AG04449 (cell line): Measurements from ENCODE around the gene KLHL26.

Source experiments
- CTCF ChIA-PET: fragments of 350-600 bp; formaldehyde crosslinking; extraction: SDS; loops from one replicate; lab custom pipeline; 2021; ENCODE audit warnings: antibody characterized with exemption; lab: Yijun Ruan, JAX
- POLR2A ChIA-PET: fragments of 400-600, 350-600 bp; formaldehyde crosslinking; extraction: SDS; loops from one replicate; lab custom pipeline; 2020; ENCODE audit warnings: antibody characterized with exemption, inconsistent platforms; lab: Yijun Ruan, JAX
- DNase-seq: peaks from one replicate; pipeline ENCODE4 v3.0.0-alpha.2; 2010; ENCODE audit warnings: low read depth, low spot score
- H3K4me3 ChIP-seq: 2 replicates; pipeline ENCODE4 v1.5.1; 2011; ENCODE audit warnings: low read depth, mild to moderate bottlenecking, control low read depth, low read length
- CTCF ChIP-seq: IDR thresholded peaks from one replicate; pipeline ENCODE4 v1.5.1; 2011; ENCODE audit warnings: mild to moderate bottlenecking, moderate library complexity, low read length, control low read depth, inconsistent platforms; ENCODE audit not compliant: insufficient read depth; ENCODE audit errors: missing control alignments

Gene KLHL26

GRCh38 chr19:18666317-18666716 is 29.5 kb downstream of the KLHL26 start:
- DNase-seq, result no peak
- TF ChIP-seq CTCF, result no peak
- CTCF ChIA-PET, result no interaction called here
- H3K4me3 ChIP-seq, result no peak overlapping the region
- POLR2A ChIA-PET, result no interaction called here

DNA sequence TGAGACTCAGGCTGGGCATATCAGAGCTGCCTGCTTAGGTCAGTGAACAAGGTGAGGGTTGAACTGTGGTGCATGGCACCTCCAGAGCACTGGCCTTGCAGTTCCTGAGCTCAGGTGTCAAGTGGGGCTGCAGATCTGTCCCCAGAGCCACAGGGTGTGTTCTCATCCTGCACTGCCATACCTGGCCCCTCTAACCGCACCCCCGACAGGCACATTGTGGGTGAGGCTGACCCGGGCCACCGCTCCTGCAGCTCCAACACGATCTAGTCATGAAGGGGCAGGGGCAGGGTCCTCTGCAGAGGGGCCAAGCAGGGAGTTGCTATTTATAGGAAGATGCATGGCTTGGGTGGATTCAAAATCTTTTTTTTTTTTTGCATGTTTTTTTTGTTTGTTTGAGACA is 30.0 kb downstream of the KLHL26 start:
- H3K4me3 ChIP-seq, result no peak overlapping the region
- POLR2A ChIA-PET, result no interaction called here
- no peak for TF ChIP-seq CTCF
- CTCF ChIA-PET, result no interaction called here
- no peak for DNase-seq

- no peak for TF ChIP-seq CTCF
- no peak overlapping the region for H3K4me3 ChIP-seq
- DNase-seq, result no peak
- CTCF ChIA-PET, result no interaction called here
- POLR2A ChIA-PET, result no interaction called here
These were observed 30.9 kb downstream of the KLHL26 start for GRCh38 chr19:18667531-18668251.

GRCh38 chr19:18668252-18668631 is 31.4 kb downstream of the KLHL26 start:
- TF ChIP-seq CTCF, result no peak
- no peak for DNase-seq
- POLR2A ChIA-PET, result no interaction called here
- CTCF ChIA-PET, result no interaction called here
- no peak overlapping the region for H3K4me3 ChIP-seq

DNA sequence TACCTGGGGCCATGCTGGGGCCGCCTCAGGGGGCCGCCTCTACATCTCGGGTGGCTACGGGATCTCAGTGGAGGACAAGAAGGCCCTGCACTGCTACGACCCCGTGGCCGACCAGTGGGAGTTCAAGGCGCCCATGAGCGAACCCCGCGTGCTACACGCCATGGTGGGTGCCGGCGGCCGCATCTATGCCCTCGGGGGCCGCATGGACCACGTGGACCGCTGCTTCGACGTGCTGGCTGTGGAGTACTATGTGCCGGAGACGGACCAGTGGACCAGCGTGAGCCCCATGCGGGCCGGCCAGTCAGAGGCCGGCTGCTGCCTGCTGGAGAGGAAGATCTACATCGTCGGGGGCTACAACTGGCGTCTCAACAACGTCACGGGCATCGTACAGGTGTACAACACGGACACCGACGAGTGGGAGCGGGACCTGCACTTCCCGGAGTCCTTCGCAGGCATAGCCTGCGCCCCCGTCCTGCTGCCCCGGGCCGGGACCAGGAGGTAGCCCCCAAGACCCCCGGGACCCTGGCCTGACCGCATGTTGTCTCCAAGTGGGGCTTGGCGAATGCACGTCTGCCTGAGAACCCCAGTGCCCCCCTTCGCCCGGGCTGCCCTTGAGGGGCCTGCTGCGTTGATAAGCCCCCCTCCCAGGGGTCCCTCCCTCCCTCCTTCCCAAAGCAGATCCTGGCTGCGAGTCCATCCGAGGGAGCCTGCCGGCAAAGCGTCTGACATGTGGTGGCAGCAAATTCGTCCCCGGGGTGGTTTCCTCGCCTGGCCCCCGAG is 32.1 kb downstream of the KLHL26 start:
- POLR2A ChIA-PET, result no interaction called here
- CTCF ChIA-PET, result interaction anchor here (0.5 kb wide), 1 partner anchor 315 kb away, joined by 3 read pairs; no protein-coding TSS in a partner anchor
- no peak overlapping the region for H3K4me3 ChIP-seq
- DNase-seq, result no peak
- no peak for TF ChIP-seq CTCF

DNA sequence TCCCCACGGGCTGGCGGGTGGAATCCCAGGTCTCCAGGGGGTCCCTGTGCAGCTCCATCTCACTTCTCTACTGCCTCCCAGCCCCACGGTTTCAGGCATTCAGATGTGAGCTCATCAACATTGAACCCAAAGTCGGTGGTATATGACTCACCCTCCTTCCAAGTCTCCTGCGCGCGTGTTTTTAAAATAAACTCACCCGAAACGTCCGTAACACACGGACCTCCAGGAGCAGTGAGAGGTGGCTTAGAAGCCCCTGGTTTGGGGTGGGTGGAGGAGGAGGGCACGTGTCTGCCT is 32.6 kb downstream of the KLHL26 start:
- no peak for DNase-seq
- CTCF ChIA-PET, result interaction anchor here (0.5 kb wide), 1 partner anchor 314 kb away, joined by 3 read pairs; no protein-coding TSS in a partner anchor
- POLR2A ChIA-PET, result no interaction called here
- no peak overlapping the region for H3K4me3 ChIP-seq
- TF ChIP-seq CTCF, result no peak
